Activated effector memory CD4-positive, alpha-beta T cell treated with Interleukin-2 at 50 U/mL for 16 hours (primary cell): ENCODE measurements around the gene ALDH16A1.
"Not testable (repeated sequence)": the region's sequence is repeated elsewhere in the genome, so short reads cannot be mapped to it uniquely, and the experiment has no call there.

Experiments used
- DNase-seq: peaks from one replicate; pipeline ENCODE4 v3.0.0-alpha.2; 2020

Gene ALDH16A1

GRCh38 chr19:49468746-49469447 lies 15.9 kb downstream of the ALDH16A1 start:
- DNase-seq = peak; percentile 84

GRCh38 chr19:49469828-49470614 lies 17.0 kb downstream of the ALDH16A1 start:
- DNase-seq = peak; percentile 67

GRCh38 chr19:49470615-49470978 lies 17.6 kb downstream of the ALDH16A1 start:
- no peak for DNase-seq

- DNase-seq = no peak
These were observed 19.9 kb downstream of the ALDH16A1 start for GRCh38 chr19:49472936-49473335.

- not testable (repeated sequence) for DNase-seq
These were observed 20.5 kb downstream of the ALDH16A1 start for GRCh38 chr19:49473501-49473867.

- peak; percentile 96 for DNase-seq
These were observed 21.0 kb downstream of the ALDH16A1 start, which contains the start of gene FLT3LG for GRCh38 chr19:49473868-49474541. FLT3LG (plus strand) TSS chr19:49474215; CDS start chr19:49474640, 425 bp downstream.

- no peak for DNase-seq
These were observed 21.5 kb downstream of the ALDH16A1 start for GRCh38 chr19:49474542-49474924.

- DNase-seq = no peak
These were observed 22.3 kb downstream of the ALDH16A1 start for GRCh38 chr19:49475191-49475917.

- DNase-seq = peak; percentile 58
These were observed 23.2 kb downstream of the ALDH16A1 start for GRCh38 chr19:49475995-49476880.

- no peak for DNase-seq
These were observed 27.1 kb downstream of the ALDH16A1 start for GRCh38 chr19:49479975-49480628.

GRCh38 chr19:49481020-49481683 lies 28.1 kb downstream of the ALDH16A1 start:
- DNase-seq = no peak

GRCh38 chr19:49486232-49486631 lies 33.2 kb downstream of the ALDH16A1 start:
- DNase-seq = no peak

- DNase-seq = no peak
These were observed 33.8 kb downstream of the ALDH16A1 start for GRCh38 chr19:49486710-49487276.

- peak; percentile 99 for DNase-seq
These were observed 34.4 kb downstream of the ALDH16A1 start, which contains the start of gene RPL13A for GRCh38 chr19:49487277-49488045. RPL13A (plus strand) TSS chr19:49487608; CDS start chr19:49487630, 22 bp downstream.

GRCh38 chr19:49488046-49488862 lies 35.2 kb downstream of the ALDH16A1 start:
- no peak for DNase-seq

- no peak for DNase-seq
These were observed 36.0 kb downstream of the ALDH16A1 start for GRCh38 chr19:49488863-49489537.

- no peak for DNase-seq
These were observed 36.7 kb downstream of the ALDH16A1 start for GRCh38 chr19:49489601-49490167.
